Left ventricle myocardium inferior (tissue), 1 donor: Measurements from ENCODE around the gene TMEM250. TPM values are rescaled to one million over a fixed set of nuclear protein-coding genes. Genes with fewer than 3 reads are reported as not detected.

Source experiments
- DNase-seq: peaks from one replicate; pipeline ENCODE4 v3.0.0-alpha.2; 2020
- H3K27ac ChIP-seq: fragments of 200-600 bp; replicated peaks from 2 replicates; pipeline ENCODE4 v1.8.0; 2021
- H3K27me3 ChIP-seq: fragments of 200-600 bp; 2 replicates; pipeline ENCODE4 v1.8.0; 2021; ENCODE audit warnings: low read depth
- H3K36me3 ChIP-seq: fragments of 200-600 bp; 2 replicates; pipeline ENCODE4 v1.8.0; 2021
- H3K4me1 ChIP-seq: fragments of 200-600 bp; 2 replicates; pipeline ENCODE4 v1.8.0; 2021
- H3K4me3 ChIP-seq: fragments of 200-600 bp; 2 replicates; pipeline ENCODE4 v1.8.0; 2021; ENCODE audit warnings: mild to moderate bottlenecking, moderate library complexity
- H3K9me3 ChIP-seq: fragments of 200-600 bp; replicated peaks from 2 replicates; pipeline ENCODE4 v1.8.0; 2021
- intact Hi-C: fragments of 100-400 bp; cut with micrococcal nuclease; formaldehyde crosslinking; loops from one replicate; pipeline ENCODE4 v1.11.0; 2022
- total RNA-seq: library from RNA; stranded (reverse); fragmentation: NEBNext Ultra II Directional; extraction: Animal tissue kit (Norgen Biotek cat#: 25700); gene quantifications from one replicate; pipeline ENCODE4 v1.2.1, GENCODE V29; 2021
- TF ChIP-seq, protein P1 (sequence below): fragments of 200-600 bp; IDR thresholded peaks from 2 replicates; pipeline ENCODE4 v1.8.0; 2021; ENCODE audit warnings: antibody characterized with exemption, mild to moderate bottlenecking, borderline replicate concordance
- donor health status: DM: no; HTN: yes; CAD: no; lungs with severe emphysema.

TMEM250 gene
- total RNA-seq, 1 donor from 2014 or later = 15.1 TPM

DNA sequence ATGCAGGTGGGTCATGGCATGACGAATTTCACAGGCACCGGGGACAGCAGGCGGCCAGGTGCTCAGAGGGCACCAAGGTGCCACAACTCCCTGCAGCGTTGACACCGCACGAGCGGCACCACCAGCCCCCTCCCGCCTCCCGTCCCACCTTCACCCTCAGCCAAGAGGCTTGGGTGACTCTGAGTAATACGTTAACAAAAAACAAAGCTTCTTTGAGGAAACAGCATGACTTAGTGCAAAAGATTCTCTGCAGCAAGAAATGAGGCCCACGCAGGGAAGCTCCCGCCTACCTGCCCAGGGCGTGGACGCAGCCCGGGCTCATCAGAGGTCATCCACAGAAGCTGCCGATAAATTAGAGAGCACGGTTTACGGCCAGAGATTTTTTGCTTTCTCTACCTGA lies 4.1 kb downstream of the TMEM250 start:
- TF ChIP-seq, protein P1, sequence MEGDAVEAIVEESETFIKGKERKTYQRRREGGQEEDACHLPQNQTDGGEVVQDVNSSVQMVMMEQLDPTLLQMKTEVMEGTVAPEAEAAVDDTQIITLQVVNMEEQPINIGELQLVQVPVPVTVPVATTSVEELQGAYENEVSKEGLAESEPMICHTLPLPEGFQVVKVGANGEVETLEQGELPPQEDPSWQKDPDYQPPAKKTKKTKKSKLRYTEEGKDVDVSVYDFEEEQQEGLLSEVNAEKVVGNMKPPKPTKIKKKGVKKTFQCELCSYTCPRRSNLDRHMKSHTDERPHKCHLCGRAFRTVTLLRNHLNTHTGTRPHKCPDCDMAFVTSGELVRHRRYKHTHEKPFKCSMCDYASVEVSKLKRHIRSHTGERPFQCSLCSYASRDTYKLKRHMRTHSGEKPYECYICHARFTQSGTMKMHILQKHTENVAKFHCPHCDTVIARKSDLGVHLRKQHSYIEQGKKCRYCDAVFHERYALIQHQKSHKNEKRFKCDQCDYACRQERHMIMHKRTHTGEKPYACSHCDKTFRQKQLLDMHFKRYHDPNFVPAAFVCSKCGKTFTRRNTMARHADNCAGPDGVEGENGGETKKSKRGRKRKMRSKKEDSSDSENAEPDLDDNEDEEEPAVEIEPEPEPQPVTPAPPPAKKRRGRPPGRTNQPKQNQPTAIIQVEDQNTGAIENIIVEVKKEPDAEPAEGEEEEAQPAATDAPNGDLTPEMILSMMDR = no peak
- Histone ChIP-seq H3K27me3 (no peaks in the 10 kb centered on the region), H3K4me3 (no peak overlapping the region), H3K9me3 (no peaks in the 10 kb centered on the region), H3K36me3 (peaks cover 18% of the 10 kb centered on the region), H3K27ac (no peak overlapping the region), H3K4me1 (peaks cover 44% of the 10 kb centered on the region)
- no peak for DNase-seq
- intact Hi-C loops = no loop called here

- intact Hi-C loops = no loop called here
- Histone ChIP-seq H3K4me1 (peaks cover 50% of the 10 kb centered on the region), H3K27ac (no peak overlapping the region)
These were observed 6.1 kb downstream of the TMEM250 start for GRCh38 chr9:136112541-136112940.

DNA sequence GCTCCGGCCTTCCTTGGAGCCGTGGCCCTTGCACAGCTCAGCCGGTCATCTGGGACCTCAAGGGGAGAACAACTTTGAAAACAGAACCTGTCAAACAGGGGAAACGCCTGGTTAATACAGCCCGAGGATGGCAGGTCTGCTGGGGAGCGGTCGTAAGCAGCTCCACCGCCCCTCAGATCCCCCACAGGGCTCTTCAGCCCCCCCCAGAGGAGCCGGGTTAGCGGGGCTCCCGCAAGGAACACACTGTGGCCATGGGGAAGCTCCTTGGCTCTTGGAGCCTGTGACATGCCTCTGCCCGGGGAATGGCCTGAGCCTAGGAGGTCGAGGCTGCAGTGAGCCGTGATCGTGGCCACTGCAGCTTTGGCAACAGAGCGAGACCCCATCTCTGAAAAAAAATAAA lies 6.8 kb downstream of the TMEM250 start:
- peaks cover 50% of the 10 kb centered on the region for H3K4me1 ChIP-seq
- H3K9me3 ChIP-seq = no peaks in the 10 kb centered on the region
- DNase-seq = no peak
- intact Hi-C loops = no loop called here
- H3K27ac ChIP-seq = peak overlapping the region; percentile 16
- TF ChIP-seq, protein P1 = no peak
- peaks cover 18% of the 10 kb centered on the region for H3K36me3 ChIP-seq
- no peaks in the 10 kb centered on the region for H3K27me3 ChIP-seq
- no peak overlapping the region for H3K4me3 ChIP-seq

More at GRCh38 chr9:136112541-136112940, 6.1 kb downstream of the TMEM250 start:
- TF ChIP-seq, protein P1 = no peak
- Histone ChIP-seq H3K4me3 (no peak overlapping the region), H3K9me3 (no peaks in the 10 kb centered on the region), H3K36me3 (peaks cover 18% of the 10 kb centered on the region), H3K27me3 (no peaks in the 10 kb centered on the region)
- DNase-seq = no peak

GRCh38 chr9:136111190-136111589 lies 7.5 kb downstream of the TMEM250 start:
- H3K36me3 ChIP-seq = peaks cover 13% of the 10 kb centered on the region
- no peaks in the 10 kb centered on the region for H3K9me3 ChIP-seq
- H3K4me3 ChIP-seq = no peak overlapping the region
- no peak for DNase-seq
- TF ChIP-seq, protein P1 = no peak
- H3K27ac ChIP-seq = peak overlapping the region; percentile 16
- H3K4me1 ChIP-seq = peaks cover 55% of the 10 kb centered on the region
- no peaks in the 10 kb centered on the region for H3K27me3 ChIP-seq
- intact Hi-C loops = no loop called here

GRCh38 chr9:136110082-136111061 lies 8.3 kb downstream of the TMEM250 start:
- H3K9me3 ChIP-seq = no peaks in the 10 kb centered on the region
- intact Hi-C loops = no loop called here
- peak overlapping the region; percentile 86 for H3K27ac ChIP-seq
- TF ChIP-seq, protein P1 = peak; percentile 22
- no peaks in the 10 kb centered on the region for H3K27me3 ChIP-seq
- H3K4me3 ChIP-seq = peak overlapping the region; percentile 63
- no peak for DNase-seq
- peaks cover 63% of the 10 kb centered on the region for H3K4me1 ChIP-seq
- peaks cover 5% of the 10 kb centered on the region for H3K36me3 ChIP-seq
